Fibroblast of pulmonary artery (primary cell): ENCODE measurements around the gene SCAMP1.

Experiments used
- DNase-seq: peaks from one replicate; pipeline ENCODE4 v3.0.0-alpha.2; 2010; ENCODE audit warnings: low read depth
- H3K4me3 ChIP-seq: replicated peaks from 2 replicates; pipeline ENCODE4 v1.5.1; 2011; ENCODE audit warnings: low read depth, mild to moderate bottlenecking, control low read depth, low read length, moderate library complexity
- TF ChIP-seq, protein P1 (sequence below): IDR thresholded peaks from 2 replicates; pipeline ENCODE4 v1.5.1; 2011; ENCODE audit warnings: mild to moderate bottlenecking, control low read depth, low read length, inconsistent platforms; ENCODE audit errors: missing control alignments

Gene SCAMP1, protein sequence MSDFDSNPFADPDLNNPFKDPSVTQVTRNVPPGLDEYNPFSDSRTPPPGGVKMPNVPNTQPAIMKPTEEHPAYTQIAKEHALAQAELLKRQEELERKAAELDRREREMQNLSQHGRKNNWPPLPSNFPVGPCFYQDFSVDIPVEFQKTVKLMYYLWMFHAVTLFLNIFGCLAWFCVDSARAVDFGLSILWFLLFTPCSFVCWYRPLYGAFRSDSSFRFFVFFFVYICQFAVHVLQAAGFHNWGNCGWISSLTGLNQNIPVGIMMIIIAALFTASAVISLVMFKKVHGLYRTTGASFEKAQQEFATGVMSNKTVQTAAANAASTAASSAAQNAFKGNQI

DNA sequence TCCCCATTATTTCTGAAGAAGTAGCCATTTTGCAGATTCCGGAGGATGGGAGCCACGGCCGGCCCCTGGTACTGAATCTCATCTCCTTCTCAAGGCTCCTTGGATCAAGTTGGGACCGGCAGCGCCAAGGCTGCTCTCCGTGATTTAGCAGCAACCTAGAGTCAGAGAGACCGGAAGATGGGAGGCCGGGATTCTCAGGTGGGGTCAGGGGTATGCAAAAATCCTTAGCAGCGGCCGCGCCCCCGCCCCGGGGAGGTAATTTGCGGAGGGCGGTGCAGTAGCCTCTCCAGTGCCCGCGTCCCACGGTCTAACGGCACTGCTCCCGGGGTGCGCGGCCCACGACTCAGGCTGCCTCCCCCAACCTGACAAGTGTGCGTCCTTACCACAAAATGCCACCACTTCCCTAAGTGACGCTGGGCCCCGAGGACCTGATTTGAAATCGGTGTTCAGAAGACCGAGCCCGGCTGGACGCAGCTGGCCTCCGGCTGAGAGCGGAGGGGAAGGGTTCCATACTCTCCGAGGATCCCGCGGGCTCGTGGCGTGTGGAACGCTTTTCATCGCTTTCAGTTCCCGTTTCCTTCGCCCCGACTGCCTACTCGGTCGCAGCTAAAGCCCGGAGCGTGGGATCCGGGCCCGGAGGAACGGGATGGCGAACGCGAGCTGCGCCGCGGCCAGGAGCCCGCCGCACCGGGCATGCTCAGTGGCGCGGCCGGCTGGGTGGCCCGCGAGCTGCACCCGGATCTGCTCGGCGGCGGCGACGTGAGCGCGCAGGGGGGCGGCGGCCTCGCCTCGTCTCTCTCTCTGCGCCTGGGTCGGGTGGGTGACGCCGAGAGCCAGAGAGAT is at the start of gene SCAMP1:
Gene SCAMP1, plus strand, starts transcription at position 787 of the 843 bp plus-strand sequence. Its CDS starts 55 bp downstream, at position 842.
- TF ChIP-seq, protein P1, sequence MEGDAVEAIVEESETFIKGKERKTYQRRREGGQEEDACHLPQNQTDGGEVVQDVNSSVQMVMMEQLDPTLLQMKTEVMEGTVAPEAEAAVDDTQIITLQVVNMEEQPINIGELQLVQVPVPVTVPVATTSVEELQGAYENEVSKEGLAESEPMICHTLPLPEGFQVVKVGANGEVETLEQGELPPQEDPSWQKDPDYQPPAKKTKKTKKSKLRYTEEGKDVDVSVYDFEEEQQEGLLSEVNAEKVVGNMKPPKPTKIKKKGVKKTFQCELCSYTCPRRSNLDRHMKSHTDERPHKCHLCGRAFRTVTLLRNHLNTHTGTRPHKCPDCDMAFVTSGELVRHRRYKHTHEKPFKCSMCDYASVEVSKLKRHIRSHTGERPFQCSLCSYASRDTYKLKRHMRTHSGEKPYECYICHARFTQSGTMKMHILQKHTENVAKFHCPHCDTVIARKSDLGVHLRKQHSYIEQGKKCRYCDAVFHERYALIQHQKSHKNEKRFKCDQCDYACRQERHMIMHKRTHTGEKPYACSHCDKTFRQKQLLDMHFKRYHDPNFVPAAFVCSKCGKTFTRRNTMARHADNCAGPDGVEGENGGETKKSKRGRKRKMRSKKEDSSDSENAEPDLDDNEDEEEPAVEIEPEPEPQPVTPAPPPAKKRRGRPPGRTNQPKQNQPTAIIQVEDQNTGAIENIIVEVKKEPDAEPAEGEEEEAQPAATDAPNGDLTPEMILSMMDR: no peak
- peak within 1 kb of the TSS; percentile 95 for H3K4me3 ChIP-seq
- peak; percentile 94 for DNase-seq

DNA sequence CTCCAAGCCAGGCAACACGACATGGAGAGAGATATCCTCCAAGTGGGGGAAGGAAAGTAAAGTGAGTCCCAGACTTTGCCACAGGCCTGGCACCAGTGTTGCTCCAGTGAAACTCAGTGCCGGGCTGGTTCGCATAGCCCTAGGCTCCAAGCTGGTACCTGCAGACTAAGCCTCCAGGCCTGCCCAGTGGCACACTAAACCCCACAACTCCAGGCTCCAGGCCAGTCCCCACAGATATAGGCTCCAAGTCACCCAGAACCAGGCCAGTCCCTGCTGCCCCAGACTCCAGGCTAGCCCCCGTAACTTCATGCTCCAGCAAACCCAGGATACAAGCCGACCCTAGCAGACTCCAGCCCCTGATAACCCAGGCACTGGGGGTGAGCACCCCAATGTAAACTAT is 42.9 kb upstream of the SCAMP1 start:
- no peak overlapping the region for H3K4me3 ChIP-seq
- DNase-seq: no peak
- TF ChIP-seq, protein P1: no peak

DNA sequence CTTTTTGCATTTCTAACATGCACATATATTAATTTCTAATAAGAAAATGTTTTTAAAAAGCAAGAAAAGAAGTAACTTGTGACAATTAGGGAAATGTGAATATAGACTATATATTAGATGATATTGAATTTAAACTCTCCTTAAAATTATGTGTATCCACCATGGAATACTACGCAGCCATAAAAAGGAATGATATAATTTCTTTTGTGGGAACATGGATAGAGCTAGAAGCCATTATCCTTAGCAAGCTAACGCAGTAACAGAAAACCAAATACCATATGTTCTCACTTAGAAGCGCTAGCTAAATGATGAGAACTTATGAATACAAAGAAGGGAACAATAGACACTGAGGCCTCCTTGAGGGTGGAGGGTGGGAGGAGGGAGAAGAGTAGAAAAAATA is 42.1 kb upstream of the SCAMP1 start:
- H3K4me3 ChIP-seq: no peak overlapping the region
- no peak for DNase-seq
- TF ChIP-seq, protein P1: no peak

DNA sequence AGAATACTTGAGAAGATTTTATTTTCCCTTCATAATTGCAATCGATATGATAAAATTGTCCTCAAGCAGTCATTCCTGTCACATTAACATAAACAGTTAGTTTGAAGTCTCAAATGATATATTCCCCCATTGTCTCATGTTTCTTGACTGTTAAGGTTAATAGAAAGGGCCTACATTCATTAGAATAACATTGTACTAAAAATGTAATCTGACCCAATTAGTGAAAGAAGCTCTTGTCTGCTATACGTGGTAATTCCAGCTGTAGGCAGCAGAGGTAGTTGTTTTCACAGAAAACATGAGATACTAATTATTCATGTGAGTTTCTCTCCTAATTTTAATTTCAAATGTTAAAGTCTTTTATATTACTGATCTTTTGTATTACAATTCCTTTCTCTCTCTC is 40.0 kb upstream of the SCAMP1 start:
- no peak overlapping the region for H3K4me3 ChIP-seq
- peak; percentile 65 for DNase-seq
- TF ChIP-seq, protein P1: peak; percentile 77

DNA sequence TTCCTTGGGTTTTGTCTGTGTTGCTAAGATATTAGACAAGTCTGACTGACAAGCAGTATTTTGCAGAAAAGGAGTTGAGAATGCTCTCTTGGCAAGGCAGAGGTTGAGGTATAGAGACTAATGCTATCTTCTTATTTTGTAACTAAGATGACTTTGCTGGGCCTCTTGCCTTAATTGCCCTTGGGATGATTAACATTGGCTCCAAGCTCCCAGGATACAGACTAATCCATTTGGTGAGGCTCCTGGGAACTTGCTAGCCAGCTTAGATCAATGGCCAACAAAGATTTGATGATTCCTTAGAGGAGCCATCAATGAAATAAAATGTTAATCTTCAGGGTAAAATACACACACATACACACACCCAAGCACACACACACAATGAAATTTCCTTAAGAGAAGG is 37.2 kb upstream of the SCAMP1 start:
- no peak overlapping the region for H3K4me3 ChIP-seq
- TF ChIP-seq, protein P1: no peak
- no peak for DNase-seq

DNA sequence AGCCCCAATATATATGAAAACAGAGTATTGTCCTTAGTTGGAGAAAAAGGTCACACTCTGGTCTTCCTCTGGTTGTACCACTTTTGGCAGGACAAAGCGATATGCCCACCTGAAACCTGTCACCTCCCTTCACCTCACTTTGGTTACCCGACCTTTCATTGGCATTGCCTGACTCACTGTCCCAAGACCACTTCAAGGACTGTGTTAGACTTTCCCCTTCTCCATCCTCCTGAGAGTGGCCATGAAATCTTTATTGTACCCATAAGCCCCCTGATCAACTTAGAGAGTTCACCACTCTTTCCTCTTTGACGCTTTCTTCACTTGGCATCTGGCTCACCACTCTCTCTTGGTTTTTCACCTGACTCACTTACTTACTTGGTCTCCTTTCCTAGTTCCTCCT is 33.5 kb upstream of the SCAMP1 start:
- TF ChIP-seq, protein P1: no peak
- no peak overlapping the region for H3K4me3 ChIP-seq
- DNase-seq: no peak
